Ramos (cell line): ENCODE data around the gene TFEB.

Experiments used
- in situ Hi-C: fragments of 300-500 bp; cut with MboI; formaldehyde crosslinking; loops from one replicate; pipeline ENCODE4 v1.14.3; 2022; ENCODE audit warnings: low sequenced_read_pairs; ENCODE audit not compliant: unreplicated experiment

TFEB gene

DNA sequence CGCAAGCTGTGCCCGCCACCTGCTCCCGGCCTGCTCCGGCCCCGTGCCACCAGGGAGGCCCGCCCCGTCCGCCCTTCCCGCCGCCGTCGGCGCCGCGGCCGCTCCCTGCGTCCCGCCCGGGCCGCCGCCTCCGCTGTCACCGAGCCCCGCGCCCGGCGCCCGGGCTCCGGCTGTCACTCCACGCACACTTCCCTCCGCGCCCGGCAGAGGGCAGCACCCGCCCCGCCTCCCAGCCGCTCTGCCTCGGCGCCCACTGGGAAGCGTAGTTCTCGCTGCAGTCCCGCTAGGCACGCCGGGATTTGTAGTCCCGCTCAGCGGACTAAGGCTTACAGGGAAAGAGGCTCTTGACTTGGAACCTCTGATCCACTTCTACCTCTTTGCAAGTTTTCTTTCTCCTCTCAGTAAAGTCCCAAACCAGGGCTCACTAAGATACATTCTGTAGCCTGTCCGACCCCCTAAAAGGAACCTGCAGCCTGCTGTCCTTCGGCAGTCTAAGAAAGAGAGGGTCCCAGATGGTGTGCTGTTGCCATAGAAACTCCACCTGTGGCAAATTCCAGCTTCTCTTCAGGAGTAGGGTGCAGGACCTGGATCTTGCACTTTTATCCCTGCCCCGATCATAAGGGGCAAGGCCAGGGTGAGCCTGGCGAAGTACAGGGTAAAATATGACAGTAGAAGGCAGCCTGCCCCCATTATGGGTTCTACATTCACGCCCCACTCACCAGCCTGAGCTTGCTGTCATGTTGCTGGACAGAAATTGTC, at the start of gene TFEB:
TFEB (minus strand) TSS at position 182 of the 759 bp plus-strand sequence. CDS start 44,395 bp downstream, outside the sequence.
- in situ Hi-C loops, result no loop called here

DNA sequence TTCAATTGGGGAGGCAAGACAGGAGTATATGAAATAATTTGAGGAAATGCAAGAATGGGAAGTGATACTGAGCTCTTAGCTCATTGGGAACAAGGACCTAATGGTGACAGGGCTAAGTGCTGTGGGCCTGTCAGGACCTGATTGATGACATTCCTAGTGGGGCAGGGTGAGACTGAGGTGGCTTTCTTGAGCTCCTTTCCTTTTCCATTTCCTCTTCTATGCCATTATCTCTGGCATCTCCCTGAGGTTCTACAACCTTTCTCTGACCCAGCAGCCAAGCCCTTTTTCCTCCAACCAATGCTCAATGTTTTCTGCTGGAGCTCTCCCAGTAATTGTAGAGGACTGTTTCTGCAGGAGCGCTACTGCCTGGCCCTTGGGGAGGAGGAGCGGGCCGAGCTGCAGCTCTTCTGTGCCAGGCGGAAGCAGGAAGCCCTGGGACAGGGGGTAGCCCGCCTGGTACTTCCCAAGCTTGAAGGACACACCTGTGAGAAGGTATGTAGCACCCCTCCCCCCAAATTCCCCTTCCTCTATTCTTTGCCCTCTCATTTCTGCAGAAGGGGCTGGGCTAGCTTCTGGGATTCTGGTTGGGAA, 49.3 kb upstream of the TFEB start:
- in situ Hi-C loops, result loop anchor here (5.0 to 10.0 kb wide), 2 partner anchors 140 to 263 kb away; partner anchors contain the start of genes BYSL and MED20

GRCh38 chr6:41783106-41783780, 47.8 kb upstream of the TFEB start:
- in situ Hi-C loops, result loop anchor here (10.0 kb wide), 1 partner anchor 142 kb away; the partner anchor contains the start of genes BYSL and MED20

- in situ Hi-C loops, result loop anchor here (10.0 kb wide), 1 partner anchor 143 kb away; the partner anchor contains the start of genes BYSL and MED20
Observed at GRCh38 chr6:41781366-41781730, 45.9 kb upstream of the TFEB start.

- in situ Hi-C loops, result loop anchor here (10.0 kb wide), 1 partner anchor 144 kb away; the partner anchor contains the start of genes BYSL and MED20
Observed at GRCh38 chr6:41780551-41781365, 45.4 kb upstream of the TFEB start, which contains the start of gene PRICKLE4. Gene PRICKLE4, plus strand, starts transcription at chr6:41780782. Its CDS starts 2,692 bp downstream, at chr6:41783474.

- in situ Hi-C loops, result loop anchor here (10.0 kb wide), 1 partner anchor 145 kb away; the partner anchor contains the start of genes BYSL and MED20
Observed at GRCh38 chr6:41779788-41780550, 44.6 kb upstream of the TFEB start, which contains the start of gene FRS3. Gene FRS3, minus strand, starts transcription at chr6:41779900. Its CDS starts 2,913 bp downstream, at chr6:41776987.

DNA sequence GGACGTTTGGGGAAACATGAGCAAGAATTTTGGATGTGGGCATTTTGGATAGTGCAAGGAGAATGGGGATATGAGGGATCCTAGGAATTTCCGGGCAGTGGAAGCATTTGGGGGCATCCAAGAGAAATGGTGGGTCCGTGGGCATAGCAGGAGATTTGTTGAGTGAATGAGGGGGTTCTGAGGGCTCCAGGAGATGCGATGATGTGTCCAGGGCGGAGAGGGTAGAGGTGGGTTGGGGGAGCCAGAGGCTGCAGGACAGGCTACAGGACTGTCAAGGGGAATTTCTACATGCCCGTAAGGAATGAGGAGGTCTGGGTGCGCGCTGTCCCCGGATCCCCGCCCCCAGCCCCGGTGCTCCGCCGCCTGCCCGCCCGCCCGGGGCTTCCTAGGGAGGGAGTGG, 43.9 kb upstream of the TFEB start:
- in situ Hi-C loops, result no loop called here

- in situ Hi-C loops, result no loop called here
Observed at GRCh38 chr6:41778895-41779294, 43.5 kb upstream of the TFEB start.

- in situ Hi-C loops, result no loop called here
Observed at GRCh38 chr6:41777551-41778285, 42.3 kb upstream of the TFEB start.

GRCh38 chr6:41775293-41775882, 40.0 kb upstream of the TFEB start:
- in situ Hi-C loops, result no loop called here

DNA sequence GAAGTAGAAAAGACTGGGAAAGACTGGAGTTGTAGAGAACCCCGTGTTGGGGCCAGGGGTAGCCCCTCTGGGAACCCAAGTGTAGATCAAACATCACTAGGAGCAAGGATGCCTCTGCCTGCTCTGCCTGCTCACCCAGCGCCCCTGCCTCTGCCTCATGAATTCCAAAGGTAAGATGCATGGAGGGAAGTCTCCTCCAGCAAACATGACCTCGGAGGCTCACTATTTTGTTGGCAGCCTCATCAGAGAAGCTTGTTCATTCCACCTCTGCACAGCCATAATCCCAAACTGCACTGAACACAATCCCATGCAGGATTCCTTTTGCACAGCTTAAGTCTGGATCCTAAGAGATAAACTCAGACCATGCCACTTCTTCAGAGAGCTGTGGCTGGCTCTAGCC, 39.4 kb upstream of the TFEB start:
- in situ Hi-C loops, result loop anchor here (5.0 kb wide), 1 partner anchor 173 kb away; no protein-coding TSS in a partner anchor

DNA sequence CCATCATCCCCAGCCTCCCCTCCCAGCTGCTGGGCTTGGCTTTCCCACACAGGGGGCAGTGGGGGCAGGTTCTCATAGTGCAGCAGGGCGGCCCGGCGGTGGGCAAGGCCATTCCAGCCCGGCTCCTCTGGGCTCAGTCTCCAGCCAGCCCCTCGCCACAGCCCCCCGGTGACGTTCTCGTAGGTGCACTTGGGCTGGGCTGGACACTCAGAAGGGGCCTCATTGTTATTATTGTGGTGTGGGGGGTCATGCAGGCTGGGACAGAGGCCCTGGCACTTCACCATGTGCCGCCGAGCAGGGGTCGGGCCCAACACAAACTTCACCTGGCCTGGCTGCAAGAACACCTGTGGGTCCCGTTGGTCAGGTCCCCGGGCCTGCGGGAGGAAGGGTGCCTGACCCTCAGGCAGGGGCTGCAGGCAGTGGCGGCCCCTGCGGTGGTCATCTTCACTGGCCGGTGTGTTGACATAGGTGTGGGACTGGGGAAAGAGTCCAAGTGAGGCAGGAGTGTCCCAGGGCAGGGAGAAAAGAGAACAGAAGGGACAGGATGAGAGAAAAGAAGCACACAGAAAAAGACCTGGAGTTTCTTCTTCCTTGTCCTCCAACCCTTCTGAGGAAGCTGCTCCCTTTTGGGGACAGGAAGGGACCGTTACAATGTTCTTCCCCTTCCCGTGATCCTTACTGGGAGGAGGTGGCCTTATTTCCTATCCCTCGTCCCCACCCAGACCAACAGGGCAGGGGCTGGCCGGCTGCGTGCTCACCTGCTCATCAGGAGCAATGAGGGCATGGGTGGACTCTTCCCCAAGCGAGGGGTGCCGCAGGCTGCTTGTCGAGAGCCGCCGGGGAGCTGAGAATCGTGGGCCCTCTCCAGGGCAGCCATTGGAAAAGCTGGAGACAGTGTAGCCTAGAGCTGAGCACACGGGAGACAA, 35.9 kb upstream of the TFEB start:
- in situ Hi-C loops, result loop anchor here (5.0 kb wide), 1 partner anchor 169 kb away; no protein-coding TSS in a partner anchor

DNA sequence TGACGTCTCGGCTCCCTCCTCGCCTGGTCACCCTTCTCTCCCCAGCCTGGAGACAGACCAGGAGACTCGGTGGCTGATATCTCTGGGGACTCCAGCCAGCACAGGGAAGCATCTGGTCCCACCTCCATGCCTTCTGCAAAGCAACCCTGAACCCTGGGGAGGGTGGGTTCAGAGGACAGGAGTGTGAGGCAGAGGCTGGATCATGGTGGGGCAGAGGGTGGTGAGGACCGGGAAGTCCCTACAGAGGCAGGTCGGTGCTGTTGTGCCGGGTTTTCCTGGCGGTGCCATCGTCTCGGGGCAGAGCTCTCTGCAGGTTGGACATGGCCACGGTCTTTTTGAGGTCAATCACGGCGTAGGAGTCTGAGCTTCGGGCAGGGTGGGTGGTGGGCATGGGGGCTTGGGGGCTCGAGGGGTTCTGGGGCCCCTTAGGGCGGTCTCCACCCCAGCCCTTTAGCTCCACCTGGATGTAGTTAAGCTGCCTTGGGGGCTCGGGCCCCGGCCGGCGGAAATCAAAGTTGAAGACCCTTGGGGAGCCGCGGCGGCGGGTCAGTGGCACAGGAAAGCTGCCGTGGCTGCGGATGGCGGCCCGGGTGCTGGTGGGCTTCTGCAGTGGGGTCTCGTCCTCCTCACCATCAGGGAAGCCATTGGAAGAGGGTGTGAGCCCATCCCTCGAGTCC, 35.1 kb upstream of the TFEB start:
- in situ Hi-C loops, result loop anchor here (5.0 kb wide), 1 partner anchor 168 kb away; no protein-coding TSS in a partner anchor

- in situ Hi-C loops, result no loop called here
Observed at GRCh38 chr6:41769376-41769775, 34.0 kb upstream of the TFEB start.

DNA sequence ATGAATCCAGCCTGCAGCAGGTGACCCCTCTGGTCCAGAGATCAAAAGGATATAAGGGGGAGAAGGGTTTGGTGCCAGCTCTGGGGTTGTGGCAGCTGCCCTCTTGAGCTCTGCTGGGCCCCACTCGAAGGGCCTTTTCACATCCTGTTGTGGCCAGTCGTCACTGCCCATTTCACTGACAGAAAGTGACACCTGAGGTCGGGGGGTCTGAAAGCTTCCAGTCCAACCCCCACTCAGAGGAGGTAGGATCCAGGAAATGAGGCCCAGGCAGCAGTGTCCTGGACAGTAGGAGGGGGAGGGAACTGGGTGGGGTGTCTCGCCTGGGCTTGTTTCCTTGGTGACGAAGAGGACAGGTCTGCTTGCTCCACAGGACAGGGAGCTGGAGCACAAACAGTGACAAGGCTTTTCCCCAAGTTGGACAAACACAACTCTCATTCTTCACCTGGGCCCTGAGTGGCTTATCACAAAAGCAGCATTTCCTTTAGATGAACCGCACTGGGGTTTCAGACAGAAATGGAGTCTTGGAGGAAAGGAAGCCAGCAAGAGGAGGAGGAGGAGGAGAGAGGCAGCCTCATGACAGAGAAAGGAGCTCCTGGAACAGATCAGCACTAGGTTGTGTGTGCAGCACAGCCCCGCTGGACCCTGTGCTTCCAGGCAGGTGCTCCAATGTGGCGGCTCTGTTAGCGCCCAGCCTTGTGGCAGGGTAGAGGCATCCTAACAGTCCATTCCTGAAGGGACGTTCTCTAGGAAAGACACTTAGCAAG, 33.3 kb upstream of the TFEB start:
- in situ Hi-C loops, result no loop called here
